ENCODE measurements around the gene TSTD2. TPM values are rescaled to one million over a fixed set of nuclear protein-coding genes. Genes with fewer than 3 reads are reported as not detected.

The TSTD2 gene
- 3.4 and 4.2 TPM in 2 replicates for polyA plus RNA-seq

GRCh38 chr9:97632985-97633858 lies at the start of gene TSTD2, which contains the start of gene NCBP1:
TSS of gene TSTD2 (minus strand) at chr9:97633368. CDS start at chr9:97627562, 5,806 bp downstream.
TSS of gene NCBP1 (plus strand) at chr9:97633821. CDS start at chr9:97633882, 61 bp downstream.

Other genes starting within 250 kb of the TSTD2 start
- gene TDRD7, start 221.3 kb downstream of the TSTD2 start, polyA plus RNA-seq = 4.8 and 6.5 TPM in 2 replicates
- gene TMOD1, start 131.7 kb downstream of the TSTD2 start, polyA plus RNA-seq = 8.3 and 15.1 TPM in 2 replicates
- gene NCBP1, start 453 bp upstream of the TSTD2 start, polyA plus RNA-seq = 25.6 and 26.5 TPM in 2 replicates
- gene XPA, start 64.0 kb upstream of the TSTD2 start, polyA plus RNA-seq = 20.1 and 24.4 TPM in 2 replicates
- gene FOXE1, start 219.9 kb upstream of the TSTD2 start, polyA plus RNA-seq = not detected in 2 replicates

Data from Purkinje cell (primary cell).